ENCODE results near the gene LMF2. TPM values are rescaled to one million over a fixed set of nuclear protein-coding genes. Genes with fewer than 3 reads are reported as not detected.

LMF2 gene
- total and polyA plus RNA-seq, 2 of the 8 experiments (the other 6 are each of a cell fraction or from before 2014, with no cell fraction given), result 34.3 to 62.9 TPM

- H3K9ac ChIP-seq (replicated peaks in 1 of 4; ENCODE audit: extremely low read depth in 1 of 4, low read depth in 3 of 4, low read length in 3 of 4), result no peak overlapping the region
- FAIRE-seq, result no peak
- CTCF ChIA-PET (ENCODE audit: partially characterized antibody), result interaction anchor here (0.8 to 9.1 kb wide), 7 partner anchors 11 to 69 kb away, joined by 3 to 60 read pairs (median 3); no protein-coding TSS in a partner anchor
- no peak for TF ChIP-seq JUND (IDR thresholded peaks at IDR 0.05; ENCODE audit: low read length)
- no peak for TF ChIP-seq SIN3A (conservative IDR thresholded peaks at IDR 0.05 in 1 of 2, IDR thresholded peaks at IDR 0.05 in 1 of 2; ENCODE audit: low read depth in 1 of 2, low read length in 2 of 2)
- no peak for TF ChIP-seq POU5F1 (IDR thresholded peaks at IDR 0.05; ENCODE audit: low read depth, low read length)
- TF ChIP-seq ZNF274 (IDR thresholded peaks at IDR 0.05; ENCODE audit: borderline replicate concordance, extremely low read depth, low read length), result no peak
- TF ChIP-seq TAF1 (IDR thresholded peaks at IDR 0.05; ENCODE audit: low read depth, low read length), result no peak
- TF ChIP-seq CBX8 (IDR thresholded peaks at IDR 0.05; ENCODE audit: borderline replicate concordance, low read depth, low read length), result no peak
- no peak for TF ChIP-seq JUN (IDR thresholded peaks at IDR 0.05; ENCODE audit: low read depth, low read length)
- TF ChIP-seq MAFK (IDR thresholded peaks at IDR 0.05; ENCODE audit: low read depth, low read length), result no peak
- TF ChIP-seq ATF2 (IDR thresholded peaks at IDR 0.05; ENCODE audit: low read length), result no peak
- no peak for TF ChIP-seq RFX5 (IDR thresholded peaks at IDR 0.05; ENCODE audit: borderline replicate concordance, low read depth, low read length)
- TF ChIP-seq CREB1 (IDR thresholded peaks at IDR 0.05), result no peak
- TF ChIP-seq RBBP5 (IDR thresholded peaks at IDR 0.05; ENCODE audit: borderline replicate concordance, low read depth, low read length), result no peak
Observed at GRCh38 chr22:50468626-50469025, 38.9 kb downstream of the LMF2 start.

More at GRCh38 chr22:50468626-50469025, 38.9 kb downstream of the LMF2 start:
- Histone ChIP-seq H3K56ac (replicated peaks; ENCODE audit: insufficient read length, low read depth, low read length) (no peak overlapping the region), H2BK15ac (ENCODE audit: low read length) (no peak overlapping the region), H4K8ac (ENCODE audit: extremely low read depth, insufficient read depth, low read length) (no peak overlapping the region), H4K91ac (replicated peaks; ENCODE audit: insufficient read length, low read length) (no peak overlapping the region), H3K4me2 (ENCODE audit: insufficient read depth in 1 of 2, low read depth in 2 of 2, low read length in 2 of 2) (no peak overlapping the region), H3K36me3 (ENCODE audit: control insufficient read depth in 2 of 4, insufficient read depth in 4 of 4, low read length in 3 of 4) (peaks cover 23 to 38% (median 33%) of the 10 kb centered on the region in 4 experiments), H3K14ac (ENCODE audit: insufficient read length) (no peak overlapping the region), H3K23ac (ENCODE audit: insufficient read length) (no peak overlapping the region), H2AFZ (ENCODE audit: low read length) (no peak overlapping the region), H3K23me2 (ENCODE audit: low read depth, low read length) (no peaks in the 10 kb centered on the region; the same call in 1 of the 2 replicates), H2BK12ac (ENCODE audit: low read depth, low read length) (peak overlapping the region; percentile 39; the same call in 1 of the 2 replicates), H3K27ac (ENCODE audit: low read depth, low read length) (no peak overlapping the region), H2BK20ac (ENCODE audit: low read length) (no peak overlapping the region), H2BK5ac (ENCODE audit: low read depth, low read length) (no peak overlapping the region; the same call in 1 of the 2 replicates), H3K4me1 (replicated peaks in 1 of 4; ENCODE audit: control insufficient read depth in 3 of 4, insufficient read depth in 4 of 4, low read length in 3 of 4) (peaks cover 0 to 17% (median 10%) of the 10 kb centered on the region in 4 experiments; a peak in 6 of 7 replicates), H3K79me2 (ENCODE audit: control insufficient read depth in 1 of 2, insufficient read depth in 2 of 2, low read length in 2 of 2) (peaks cover 0 to 52% of the 10 kb centered on the region in 2 experiments; a peak in 3 of 4 replicates), H3K27me3 (replicated peaks in 1 of 4; ENCODE audit: control insufficient read depth in 3 of 4, extremely low read depth in 1 of 4, insufficient read depth in 3 of 4, low read length in 3 of 4) (no peaks in the 10 kb centered on the region), H2BK120ac (replicated peaks; ENCODE audit: low read depth, low read length) (no peak overlapping the region), H3K4me3 (ENCODE audit: extremely low read depth in 1 of 4, insufficient read depth in 2 of 4, low read depth in 3 of 4, low read length in 4 of 4) (no peak overlapping the region), H2AK5ac (ENCODE audit: low read depth, low read length) (peak overlapping the region; percentile 53; the same call in 1 of the 2 replicates), H3K79me1 (ENCODE audit: low read depth, low read length) (peaks cover 30% of the 10 kb centered on the region), H4K20me1 (replicated peaks in 1 of 2; ENCODE audit: control insufficient read depth in 1 of 2, insufficient read depth in 2 of 2, low read length in 2 of 2) (peaks cover 38 to 60% of the 10 kb centered on the region in 2 experiments), H3K18ac (ENCODE audit: extremely low read depth, low read length) (no peak overlapping the region), H3K9me3 (ENCODE audit: insufficient read depth in 2 of 2, low read depth in 1 of 2, low read length in 1 of 2) (no peaks in the 10 kb centered on the region), H3K4ac (replicated peaks; ENCODE audit: insufficient read length, low read depth, low read length) (no peak overlapping the region), H4K5ac (ENCODE audit: insufficient read length, low read depth, low read length) (no peak overlapping the region)
- no peak for DNase-seq (ENCODE audit: low read depth in 1 of 2, low spot score in 2 of 2)
- POLR2A ChIA-PET (ENCODE audit: partially characterized antibody), result interaction anchor here (0.7 to 3.0 kb wide), 4 partner anchors 10 to 26 kb away, joined by 3 to 9 read pairs (median 6); no protein-coding TSS in a partner anchor
- 92% methylated on average over 7 of the region's 8 CpGs; no CpG with 5 or more reads in 1 of the 2 experiments for WGBS, 2 experiments (ENCODE audit: extremely low coverage in 1 of 2, insufficient coverage in 1 of 2, insufficient read length in 1 of 2, insufficient replicate concordance in 2 of 2, low coverage in 1 of 2, low lambda C conversion rate in 2 of 2, missing lambda C conversion rate in 1 of 2)

Measured in H1 (cell line).